ENCODE results near the gene TBX2.

The TBX2 gene

DNA sequence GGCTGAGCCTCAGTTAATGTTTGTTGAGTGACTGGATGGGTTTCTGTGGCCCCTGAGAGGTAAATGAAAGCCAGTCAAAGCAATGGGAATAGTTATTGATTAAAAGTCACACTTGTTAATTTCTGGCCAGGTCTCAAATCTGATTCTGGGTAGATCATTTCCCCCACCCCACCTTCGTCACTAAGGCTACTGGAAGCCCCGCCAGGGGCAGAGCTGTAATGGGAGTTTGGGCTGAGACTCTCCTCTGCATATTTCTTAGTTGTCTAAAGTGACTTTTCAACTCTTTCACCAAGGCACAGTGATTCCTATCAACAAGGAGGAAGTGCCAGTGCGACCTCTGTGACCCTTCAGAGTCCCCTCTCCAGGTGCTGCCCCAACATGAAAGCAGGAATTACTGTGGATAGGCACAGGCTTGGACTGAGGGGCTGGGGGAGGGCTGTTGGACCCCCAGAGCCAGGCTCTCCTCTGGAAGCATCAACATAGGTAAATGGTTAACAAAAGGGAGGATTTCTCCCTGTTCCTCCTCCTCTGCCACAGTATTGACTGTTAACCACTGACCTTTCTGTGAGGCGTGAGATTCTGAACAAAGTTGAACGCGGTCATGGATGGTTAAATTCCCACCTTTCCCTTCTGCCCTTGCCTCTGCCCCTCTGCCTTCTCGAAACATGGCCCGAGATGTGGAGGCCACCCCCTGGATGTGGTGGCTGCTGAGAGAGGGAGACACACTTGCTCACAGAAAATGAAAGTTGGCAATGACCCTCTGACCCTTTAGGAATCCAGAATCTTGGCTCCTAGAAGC, 20.8 kb upstream of the TBX2 start:
- Histone ChIP-seq H3K9me2 (replicated peaks; ENCODE audit: low read depth, low read length) (no peaks in the 10 kb centered on the region), H3K79me2 (ENCODE audit: insufficient read depth, low read length) (no peaks in the 10 kb centered on the region), H3K27me3 (ENCODE audit: insufficient read depth, low read length, poor library complexity, severe bottlenecking) (no peaks in the 10 kb centered on the region), H3K9ac (ENCODE audit: low read depth, low read length, poor library complexity, severe bottlenecking) (no peak overlapping the region), H3K36me3 (ENCODE audit: insufficient read depth, low read length) (no peaks in the 10 kb centered on the region), H3K9me3 (ENCODE audit: insufficient read depth, low read depth, low read length) (no peaks in the 10 kb centered on the region), H3K4me3 (ENCODE audit: low read length, poor library complexity, severe bottlenecking) (no peak overlapping the region), H3K4me2 (ENCODE audit: low read depth, low read length, poor library complexity, severe bottlenecking) (no peak overlapping the region), H3K4me1 (ENCODE audit: insufficient read depth, low read length, poor library complexity, severe bottlenecking) (no peaks in the 10 kb centered on the region), H4K20me1 (ENCODE audit: insufficient read depth, low read length, poor library complexity, severe bottlenecking) (no peaks in the 10 kb centered on the region), H2AFZ (ENCODE audit: low read length) (no peak overlapping the region), H3F3A (ENCODE audit: low read depth) (no peaks in the 10 kb centered on the region)
- TF ChIP-seq, protein P1, sequence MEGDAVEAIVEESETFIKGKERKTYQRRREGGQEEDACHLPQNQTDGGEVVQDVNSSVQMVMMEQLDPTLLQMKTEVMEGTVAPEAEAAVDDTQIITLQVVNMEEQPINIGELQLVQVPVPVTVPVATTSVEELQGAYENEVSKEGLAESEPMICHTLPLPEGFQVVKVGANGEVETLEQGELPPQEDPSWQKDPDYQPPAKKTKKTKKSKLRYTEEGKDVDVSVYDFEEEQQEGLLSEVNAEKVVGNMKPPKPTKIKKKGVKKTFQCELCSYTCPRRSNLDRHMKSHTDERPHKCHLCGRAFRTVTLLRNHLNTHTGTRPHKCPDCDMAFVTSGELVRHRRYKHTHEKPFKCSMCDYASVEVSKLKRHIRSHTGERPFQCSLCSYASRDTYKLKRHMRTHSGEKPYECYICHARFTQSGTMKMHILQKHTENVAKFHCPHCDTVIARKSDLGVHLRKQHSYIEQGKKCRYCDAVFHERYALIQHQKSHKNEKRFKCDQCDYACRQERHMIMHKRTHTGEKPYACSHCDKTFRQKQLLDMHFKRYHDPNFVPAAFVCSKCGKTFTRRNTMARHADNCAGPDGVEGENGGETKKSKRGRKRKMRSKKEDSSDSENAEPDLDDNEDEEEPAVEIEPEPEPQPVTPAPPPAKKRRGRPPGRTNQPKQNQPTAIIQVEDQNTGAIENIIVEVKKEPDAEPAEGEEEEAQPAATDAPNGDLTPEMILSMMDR (conservative IDR thresholded peaks at IDR 0.05; ENCODE audit: low read length), result no peak

DNA sequence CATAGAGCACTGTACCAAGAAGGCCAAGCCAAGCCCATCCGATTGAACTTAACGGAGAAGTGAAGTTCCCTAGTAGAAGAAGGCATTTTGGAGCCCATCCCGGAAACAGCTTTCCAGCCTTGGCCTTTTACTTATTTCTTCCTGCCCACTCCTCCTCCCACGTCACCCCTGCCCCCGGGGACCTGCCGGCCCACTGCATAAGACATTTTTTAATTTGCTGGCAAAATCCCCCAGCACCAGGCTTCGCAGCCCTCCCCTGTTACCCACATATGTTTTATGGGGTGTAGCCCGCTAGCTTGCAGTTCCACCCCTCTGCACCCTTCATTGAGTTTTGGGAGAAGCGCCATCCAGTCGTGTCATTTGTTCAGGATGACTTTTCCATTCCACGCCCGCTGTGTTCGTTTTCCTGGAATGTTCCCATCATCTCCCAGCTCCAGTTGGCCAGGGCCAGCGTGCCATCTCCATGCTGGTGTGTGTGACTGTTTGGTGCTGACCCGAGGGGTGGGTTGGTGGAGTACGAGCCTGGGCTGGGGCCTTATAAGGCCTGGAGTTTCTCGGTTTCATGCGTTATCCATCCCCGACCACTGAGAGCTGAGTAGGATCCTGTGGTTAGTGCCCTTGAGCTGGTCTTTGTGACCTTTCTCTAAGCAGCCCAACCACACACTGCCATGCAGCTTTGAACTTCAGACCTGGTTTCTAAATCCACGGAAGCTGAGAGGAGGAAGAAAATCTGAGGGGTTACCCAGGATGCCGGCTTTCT, 20.0 kb upstream of the TBX2 start:
- Histone ChIP-seq H3K4me3 (ENCODE audit: low read length, poor library complexity, severe bottlenecking) (no peak overlapping the region), H3K36me3 (ENCODE audit: insufficient read depth, low read length) (no peaks in the 10 kb centered on the region), H3K9me3 (ENCODE audit: insufficient read depth, low read depth, low read length) (no peaks in the 10 kb centered on the region), H3K27me3 (ENCODE audit: insufficient read depth, low read length, poor library complexity, severe bottlenecking) (no peaks in the 10 kb centered on the region), H2AFZ (ENCODE audit: low read length) (no peak overlapping the region), H3K9ac (ENCODE audit: low read depth, low read length, poor library complexity, severe bottlenecking) (no peak overlapping the region), H4K20me1 (ENCODE audit: insufficient read depth, low read length, poor library complexity, severe bottlenecking) (no peaks in the 10 kb centered on the region), H3K79me2 (ENCODE audit: insufficient read depth, low read length) (no peaks in the 10 kb centered on the region), H3K4me1 (ENCODE audit: insufficient read depth, low read length, poor library complexity, severe bottlenecking) (no peaks in the 10 kb centered on the region), H3K4me2 (ENCODE audit: low read depth, low read length, poor library complexity, severe bottlenecking) (no peak overlapping the region), H3F3A (ENCODE audit: low read depth) (no peaks in the 10 kb centered on the region), H3K9me2 (replicated peaks; ENCODE audit: low read depth, low read length) (no peaks in the 10 kb centered on the region)
- TF ChIP-seq, protein P1 (conservative IDR thresholded peaks at IDR 0.05; ENCODE audit: low read length), result no peak

GRCh38 chr17:61380217-61380835, 19.3 kb upstream of the TBX2 start:
- H3K79me2 ChIP-seq (ENCODE audit: insufficient read depth, low read length), result no peaks in the 10 kb centered on the region
- no peaks in the 10 kb centered on the region for H4K20me1 ChIP-seq (ENCODE audit: insufficient read depth, low read length, poor library complexity, severe bottlenecking)
- H3K9me3 ChIP-seq (ENCODE audit: insufficient read depth, low read depth, low read length), result no peaks in the 10 kb centered on the region
- H3K9me2 ChIP-seq (replicated peaks; ENCODE audit: low read depth, low read length), result no peaks in the 10 kb centered on the region
- H3K36me3 ChIP-seq (ENCODE audit: insufficient read depth, low read length), result no peaks in the 10 kb centered on the region
- no peaks in the 10 kb centered on the region for H3K27me3 ChIP-seq (ENCODE audit: insufficient read depth, low read length, poor library complexity, severe bottlenecking)
- no peak overlapping the region for H3K4me3 ChIP-seq (ENCODE audit: low read length, poor library complexity, severe bottlenecking)
- no peak overlapping the region for H2AFZ ChIP-seq (ENCODE audit: low read length)
- H3K9ac ChIP-seq (ENCODE audit: low read depth, low read length, poor library complexity, severe bottlenecking), result no peak overlapping the region
- H3F3A ChIP-seq (ENCODE audit: low read depth), result no peaks in the 10 kb centered on the region
- TF ChIP-seq, protein P1 (conservative IDR thresholded peaks at IDR 0.05; ENCODE audit: low read length), result no peak
- TF ChIP-seq EZH2phosphoT487 (IDR thresholded peaks at IDR 0.05; ENCODE audit: borderline replicate concordance), result no peak
- no peaks in the 10 kb centered on the region for H3K4me1 ChIP-seq (ENCODE audit: insufficient read depth, low read length, poor library complexity, severe bottlenecking)
- H3K4me2 ChIP-seq (ENCODE audit: low read depth, low read length, poor library complexity, severe bottlenecking), result no peak overlapping the region
